Measurements from ENCODE around the gene ID2. TPM values are rescaled to one million over a fixed set of nuclear protein-coding genes. Genes with fewer than 3 reads are reported as not detected.

ID2 gene
- total and polyA plus RNA-seq, 2 donors (not counting 1 experiment from before 2014, with no cell fraction given), result 15.0 to 25.9 TPM

- ChIA-PET CTCF (no interaction called here), POLR2A (no interaction called here)
- H4K20me1 ChIP-seq (ENCODE audit: control insufficient read depth, insufficient read depth, low read length, poor library complexity, severe bottlenecking), result no peaks in the 10 kb centered on the region
- no peak for TF ChIP-seq CTCF (IDR thresholded peaks at IDR 0.05)
- no peak for TF ChIP-seq EZH2 (IDR thresholded peaks at IDR 0.05; ENCODE audit: borderline replicate concordance, insufficient read depth, low read depth, low read length, poor library complexity, severe bottlenecking)
- Mint-ChIP-seq H3K27me3 (peaks cover 44% of the 10 kb centered on the region), H3K4me3 (no peak overlapping the region), H3K27ac (no peak overlapping the region), H3K9me3 (ENCODE audit: insufficient read depth) (no peaks in the 10 kb centered on the region), H3K4me1 (no peaks in the 10 kb centered on the region)
- no peak overlapping the region for H3K9ac ChIP-seq (ENCODE audit: low read length)
- intact Hi-C loops (cut with micrococcal nuclease), result no loop called here
- H3K9me3 ChIP-seq (ENCODE audit: control extremely low read depth in 1 of 3, control insufficient read depth in 2 of 3, insufficient read depth in 1 of 3, low read length in 2 of 3), result peaks cover 0 to 3% (median 0%) of the 10 kb centered on the region in 3 donors
- ATAC-seq (ENCODE audit: low read depth) (no peak), DNase-seq (no peak)
- no peak overlapping the region for H3K4me2 ChIP-seq (replicated peaks; ENCODE audit: low read depth, low read length, poor library complexity, severe bottlenecking)
- no peak overlapping the region for H2AFZ ChIP-seq (ENCODE audit: insufficient read depth, low read depth, low read length, poor library complexity, severe bottlenecking)
- 5% methylated on average over 5 of the region's 7 CpGs for WGBS (ENCODE audit: insufficient coverage)
- no peaks in the 10 kb centered on the region for H3K36me3 ChIP-seq (replicated peaks in 1 of 2; ENCODE audit: control extremely low read depth in 1 of 2, control insufficient read depth in 1 of 2, extremely low read depth in 1 of 2, insufficient read depth in 2 of 2, low read length in 1 of 2)
- H3K4me1 ChIP-seq (ENCODE audit: control insufficient read depth in 2 of 2, insufficient read depth in 2 of 2, low read length in 2 of 2), result peaks cover 0 to 3% of the 10 kb centered on the region in 2 donors
- no peak overlapping the region for H3K4me3 ChIP-seq (ENCODE audit: control extremely low read depth in 1 of 5, extremely low read depth in 1 of 5, insufficient read depth in 1 of 5, low read depth in 2 of 5, low read length in 4 of 5)
- H3K27ac ChIP-seq (ENCODE audit: low read length in 2 of 2), result no peak overlapping the region
- peaks cover 0 to 18% (median 10%) of the 10 kb centered on the region in 4 experiments for H3K27me3 ChIP-seq (replicated peaks in 1 of 4; ENCODE audit: control extremely low read depth in 1 of 4, control insufficient read depth in 3 of 4, insufficient read depth in 4 of 4, low read length in 3 of 4)
- H3K79me2 ChIP-seq (ENCODE audit: control insufficient read depth, insufficient read depth, low read length), result no peaks in the 10 kb centered on the region
Observed at GRCh38 chr2:8653485-8653884, 28.4 kb upstream of the ID2 start.

GRCh38 chr2:8654041-8654440 is 27.8 kb upstream of the ID2 start:
- H3K4me3 Mint-ChIP-seq, result no peak overlapping the region
- DNase-seq (no peak), ATAC-seq (ENCODE audit: low read depth) (no peak)
- peaks cover 0 to 20% (median 11%) of the 10 kb centered on the region in 4 experiments for H3K27me3 ChIP-seq (replicated peaks in 1 of 4; ENCODE audit: control extremely low read depth in 1 of 4, control insufficient read depth in 3 of 4, insufficient read depth in 4 of 4, low read length in 3 of 4)
- no peak overlapping the region for H2AFZ ChIP-seq (ENCODE audit: insufficient read depth, low read depth, low read length, poor library complexity, severe bottlenecking)
- no peaks in the 10 kb centered on the region for H3K79me2 ChIP-seq (ENCODE audit: control insufficient read depth, insufficient read depth, low read length)
- TF ChIP-seq CTCF (IDR thresholded peaks at IDR 0.05), result no peak
- TF ChIP-seq EZH2 (IDR thresholded peaks at IDR 0.05; ENCODE audit: borderline replicate concordance, insufficient read depth, low read depth, low read length, poor library complexity, severe bottlenecking), result no peak
- H3K4me1 ChIP-seq (ENCODE audit: control insufficient read depth in 2 of 2, insufficient read depth in 2 of 2, low read length in 2 of 2), result peaks cover 0 to 3% of the 10 kb centered on the region in 2 donors
- no peaks in the 10 kb centered on the region for H3K9me3 ChIP-seq (ENCODE audit: control extremely low read depth in 1 of 3, control insufficient read depth in 2 of 3, insufficient read depth in 1 of 3, low read length in 2 of 3)
- intact Hi-C loops (cut with micrococcal nuclease), result no loop called here
- H3K27ac Mint-ChIP-seq, result no peak overlapping the region
- no peak overlapping the region for H3K4me3 ChIP-seq (ENCODE audit: control extremely low read depth in 1 of 5, extremely low read depth in 1 of 5, insufficient read depth in 1 of 5, low read depth in 2 of 5, low read length in 4 of 5)
- H3K27me3 Mint-ChIP-seq, result peaks cover 47% of the 10 kb centered on the region
- H3K27ac ChIP-seq (ENCODE audit: low read length in 2 of 2), result no peak overlapping the region
- no peak overlapping the region for H3K9ac ChIP-seq (ENCODE audit: low read length)
- POLR2A ChIA-PET, result no interaction called here
- no peaks in the 10 kb centered on the region for H3K36me3 ChIP-seq (replicated peaks in 1 of 2; ENCODE audit: control extremely low read depth in 1 of 2, control insufficient read depth in 1 of 2, extremely low read depth in 1 of 2, insufficient read depth in 2 of 2, low read length in 1 of 2)
- H3K4me1 Mint-ChIP-seq, result no peaks in the 10 kb centered on the region
- WGBS (ENCODE audit: insufficient coverage), result 95% methylated on average over 6 of the region's 6 CpGs
- CTCF ChIA-PET, result no interaction called here
- no peaks in the 10 kb centered on the region for H3K9me3 Mint-ChIP-seq (ENCODE audit: insufficient read depth)
- no peaks in the 10 kb centered on the region for H4K20me1 ChIP-seq (ENCODE audit: control insufficient read depth, insufficient read depth, low read length, poor library complexity, severe bottlenecking)
- H3K4me2 ChIP-seq (replicated peaks; ENCODE audit: low read depth, low read length, poor library complexity, severe bottlenecking), result no peak overlapping the region

All from B cell (primary cell).